22Rv1 (cell line): ENCODE results near the gene CAMTA1.

ENCODE experiments used
- H3K27ac ChIP-seq: fragments of 450-650 bp; 2 replicates; pipeline ENCODE4 v1.5.1; 2017
- CTCF ChIP-seq: fragments of 450-650 bp; IDR thresholded peaks from 2 replicates; pipeline ENCODE4 v1.5.1; 2017; ENCODE audit warnings: mild to moderate bottlenecking
- ZFX ChIP-seq: fragments of 450-650 bp; IDR thresholded peaks from 2 replicates; pipeline ENCODE4 v1.6.1; 2017; ENCODE audit warnings: antibody characterized with exemption, borderline replicate concordance

CAMTA1 gene

GRCh38 chr1:7609311-7609994 is 824.2 kb downstream of the CAMTA1 start:
- TF ChIP-seq CTCF: no peak
- TF ChIP-seq ZFX: no peak
- H3K27ac ChIP-seq: no peak overlapping the region

GRCh38 chr1:7610106-7610731 is 825.0 kb downstream of the CAMTA1 start:
- no peak overlapping the region for H3K27ac ChIP-seq
- no peak for TF ChIP-seq ZFX
- no peak for TF ChIP-seq CTCF

- no peak for TF ChIP-seq ZFX
- TF ChIP-seq CTCF: no peak
- H3K27ac ChIP-seq: no peak overlapping the region
Observed at GRCh38 chr1:7610936-7611335, 825.7 kb downstream of the CAMTA1 start.

- no peak overlapping the region for H3K27ac ChIP-seq
- TF ChIP-seq CTCF (no peak), ZFX (no peak)
Observed at GRCh38 chr1:7611421-7612010, 826.3 kb downstream of the CAMTA1 start.

GRCh38 chr1:7613106-7613850 is 828.0 kb downstream of the CAMTA1 start:
- H3K27ac ChIP-seq: no peak overlapping the region
- no peak for TF ChIP-seq ZFX
- TF ChIP-seq CTCF: no peak

- H3K27ac ChIP-seq: no peak overlapping the region
- no peak for TF ChIP-seq ZFX
- no peak for TF ChIP-seq CTCF
Observed at GRCh38 chr1:7613851-7614205, 828.6 kb downstream of the CAMTA1 start.
